HG03575 (cell line): Measurements from ENCODE around the gene ARHGAP29.

Experiments used
- ATAC-seq: cut with Tn5 transposase; IDR thresholded peaks from one replicate; pipeline ENCODE4 v1.9.1; 2021; ENCODE audit not compliant: unreplicated experiment, insufficient number of reproducible peaks, low FRiP score; ENCODE audit errors: extremely low read depth

The ARHGAP29 gene, protein sequence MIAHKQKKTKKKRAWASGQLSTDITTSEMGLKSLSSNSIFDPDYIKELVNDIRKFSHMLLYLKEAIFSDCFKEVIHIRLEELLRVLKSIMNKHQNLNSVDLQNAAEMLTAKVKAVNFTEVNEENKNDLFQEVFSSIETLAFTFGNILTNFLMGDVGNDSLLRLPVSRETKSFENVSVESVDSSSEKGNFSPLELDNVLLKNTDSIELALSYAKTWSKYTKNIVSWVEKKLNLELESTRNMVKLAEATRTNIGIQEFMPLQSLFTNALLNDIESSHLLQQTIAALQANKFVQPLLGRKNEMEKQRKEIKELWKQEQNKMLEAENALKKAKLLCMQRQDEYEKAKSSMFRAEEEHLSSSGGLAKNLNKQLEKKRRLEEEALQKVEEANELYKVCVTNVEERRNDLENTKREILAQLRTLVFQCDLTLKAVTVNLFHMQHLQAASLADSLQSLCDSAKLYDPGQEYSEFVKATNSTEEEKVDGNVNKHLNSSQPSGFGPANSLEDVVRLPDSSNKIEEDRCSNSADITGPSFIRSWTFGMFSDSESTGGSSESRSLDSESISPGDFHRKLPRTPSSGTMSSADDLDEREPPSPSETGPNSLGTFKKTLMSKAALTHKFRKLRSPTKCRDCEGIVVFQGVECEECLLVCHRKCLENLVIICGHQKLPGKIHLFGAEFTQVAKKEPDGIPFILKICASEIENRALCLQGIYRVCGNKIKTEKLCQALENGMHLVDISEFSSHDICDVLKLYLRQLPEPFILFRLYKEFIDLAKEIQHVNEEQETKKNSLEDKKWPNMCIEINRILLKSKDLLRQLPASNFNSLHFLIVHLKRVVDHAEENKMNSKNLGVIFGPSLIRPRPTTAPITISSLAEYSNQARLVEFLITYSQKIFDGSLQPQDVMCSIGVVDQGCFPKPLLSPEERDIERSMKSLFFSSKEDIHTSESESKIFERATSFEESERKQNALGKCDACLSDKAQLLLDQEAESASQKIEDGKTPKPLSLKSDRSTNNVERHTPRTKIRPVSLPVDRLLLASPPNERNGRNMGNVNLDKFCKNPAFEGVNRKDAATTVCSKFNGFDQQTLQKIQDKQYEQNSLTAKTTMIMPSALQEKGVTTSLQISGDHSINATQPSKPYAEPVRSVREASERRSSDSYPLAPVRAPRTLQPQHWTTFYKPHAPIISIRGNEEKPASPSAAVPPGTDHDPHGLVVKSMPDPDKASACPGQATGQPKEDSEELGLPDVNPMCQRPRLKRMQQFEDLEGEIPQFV

DNA sequence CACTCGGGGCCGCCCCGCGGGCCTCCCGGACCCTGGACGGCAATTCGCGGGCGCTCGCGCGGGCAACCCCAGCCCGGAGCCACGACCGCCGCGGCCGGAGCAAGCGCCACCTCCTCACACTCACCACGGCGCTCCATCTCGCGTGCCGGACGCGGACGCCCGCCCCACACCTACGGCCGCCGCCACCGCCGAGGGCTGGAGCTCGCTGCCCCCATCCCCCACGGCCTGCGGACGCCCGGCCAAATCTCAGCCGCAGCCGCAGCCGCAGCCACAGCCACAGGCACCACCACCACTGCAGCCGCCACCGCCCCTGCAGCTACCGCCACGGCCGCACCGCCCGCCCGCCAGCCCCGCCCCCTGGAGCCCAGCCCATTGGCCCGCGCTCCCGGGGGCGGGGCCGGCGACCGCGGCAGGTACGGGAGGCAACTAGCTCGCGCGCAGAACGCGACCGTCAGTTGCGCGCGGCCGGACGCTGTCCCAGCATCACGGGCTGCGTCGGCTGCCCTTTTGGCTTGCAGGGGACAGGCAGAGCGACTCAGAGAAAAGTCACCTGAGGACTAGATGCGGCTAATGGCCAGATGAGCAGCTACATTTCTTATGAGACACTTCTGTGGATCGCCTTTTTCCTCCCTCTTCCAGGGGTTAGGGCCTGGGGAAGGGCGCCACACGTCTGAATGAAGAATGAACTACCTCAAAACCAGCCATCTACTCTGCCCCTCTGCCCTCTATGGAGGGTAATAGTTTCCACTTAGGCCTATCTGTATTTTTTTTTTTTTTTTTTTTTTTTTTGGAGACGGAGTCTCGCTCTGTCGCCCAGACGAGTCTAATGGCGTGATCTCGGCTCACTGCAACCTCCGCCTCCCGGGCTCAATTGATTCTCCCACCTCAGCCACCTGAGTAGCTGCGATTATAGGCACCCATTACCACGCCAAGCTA is at the start of gene ARHGAP29:
Gene ARHGAP29, minus strand, starts transcription at position 294 of the 936 bp plus-strand sequence. CDS start 5,973 bp downstream, outside the sequence.
- ATAC-seq = no peak

DNA sequence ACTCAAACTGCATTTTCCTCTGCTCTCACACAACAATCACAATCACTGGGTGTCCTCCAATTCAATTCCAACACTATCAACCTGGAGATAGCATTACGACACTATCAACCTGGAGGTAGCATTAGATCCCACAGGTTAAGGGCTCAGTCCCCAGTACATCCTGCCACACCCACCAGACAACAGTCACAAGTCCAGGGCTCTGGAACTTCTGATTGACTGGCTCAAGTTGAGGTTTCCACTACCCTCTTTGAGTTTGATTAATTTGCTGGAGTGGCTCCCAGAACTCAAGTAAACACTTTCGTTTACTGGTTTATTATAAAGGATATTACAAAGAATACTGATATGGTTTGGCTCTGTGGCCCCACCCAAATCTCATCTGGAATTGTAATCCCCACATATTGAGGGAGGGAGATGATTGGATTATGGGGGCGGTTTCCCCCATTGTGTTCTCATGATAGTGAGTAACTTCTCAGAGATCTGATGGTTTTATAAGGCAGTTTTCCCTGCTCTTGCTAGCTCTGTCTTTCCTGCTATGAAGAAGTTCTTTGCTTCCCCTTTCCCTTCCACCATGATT is 49.6 kb upstream of the ARHGAP29 start:
- ATAC-seq = no peak

DNA sequence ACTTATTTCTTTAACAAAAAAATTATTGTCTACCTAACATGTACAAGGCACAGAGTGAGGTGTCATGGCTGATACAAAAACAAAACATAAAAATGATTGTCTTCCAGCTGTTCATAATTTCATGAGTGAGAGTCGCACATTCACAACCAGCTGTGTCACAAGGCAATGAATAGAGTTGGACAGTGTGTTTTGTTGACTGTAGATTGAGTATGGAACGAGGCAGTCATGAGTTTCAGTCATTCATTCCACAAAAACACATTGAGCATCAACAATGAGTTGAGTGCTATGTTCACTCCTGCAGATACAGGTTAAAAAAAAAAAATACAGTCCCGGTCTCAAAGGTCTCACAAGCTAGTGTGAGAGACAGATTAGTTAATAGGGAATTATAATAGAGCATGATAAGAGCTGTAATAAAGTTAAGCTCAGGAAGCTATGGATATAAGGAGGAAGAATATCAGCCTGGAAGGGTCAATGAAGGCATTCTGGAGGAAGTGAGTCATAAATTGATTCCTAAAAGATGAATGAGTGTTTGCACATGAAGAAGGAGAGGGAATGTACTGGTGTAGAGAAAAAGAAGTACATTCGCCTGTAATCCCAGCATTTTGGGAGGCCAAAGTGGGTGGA is 47.8 kb upstream of the ARHGAP29 start:
- no peak for ATAC-seq

DNA sequence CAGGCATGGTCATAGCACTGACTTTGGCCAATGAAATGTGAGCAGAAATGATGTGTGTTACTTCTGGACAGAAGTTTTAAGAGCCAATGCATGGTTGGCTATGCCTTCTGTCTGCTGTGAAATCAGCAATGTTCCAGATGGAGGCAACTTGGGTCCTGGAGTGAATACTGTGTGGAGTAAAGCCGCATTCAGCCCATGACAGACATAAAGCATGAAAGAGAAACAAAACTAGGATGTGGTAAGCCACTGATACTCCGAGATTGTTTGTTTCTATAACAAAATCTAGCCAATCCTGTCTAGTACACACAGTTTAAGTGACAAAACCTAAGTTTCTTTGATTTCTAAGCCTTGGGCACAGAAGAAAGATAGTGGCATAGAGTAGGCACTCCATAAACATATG is 47.1 kb upstream of the ARHGAP29 start:
- ATAC-seq = no peak

DNA sequence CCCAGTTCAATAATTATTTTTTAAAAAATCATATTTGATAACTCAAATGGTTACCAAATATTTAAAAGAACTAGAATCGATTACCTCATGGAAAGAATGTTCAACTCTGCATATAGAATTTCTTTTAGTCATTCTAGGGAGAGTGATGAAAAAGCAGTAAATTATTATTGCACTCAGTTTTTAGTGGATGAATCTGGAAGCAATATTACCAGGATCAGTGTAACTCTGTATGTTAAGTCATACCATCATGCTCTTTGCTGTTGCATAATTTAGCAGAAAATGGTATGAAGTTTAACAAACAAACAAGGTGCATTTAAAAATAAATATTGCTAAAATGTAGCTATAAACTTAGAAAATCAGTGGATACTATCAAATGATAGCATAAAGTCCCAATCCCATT is 46.1 kb upstream of the ARHGAP29 start:
- no peak for ATAC-seq

DNA sequence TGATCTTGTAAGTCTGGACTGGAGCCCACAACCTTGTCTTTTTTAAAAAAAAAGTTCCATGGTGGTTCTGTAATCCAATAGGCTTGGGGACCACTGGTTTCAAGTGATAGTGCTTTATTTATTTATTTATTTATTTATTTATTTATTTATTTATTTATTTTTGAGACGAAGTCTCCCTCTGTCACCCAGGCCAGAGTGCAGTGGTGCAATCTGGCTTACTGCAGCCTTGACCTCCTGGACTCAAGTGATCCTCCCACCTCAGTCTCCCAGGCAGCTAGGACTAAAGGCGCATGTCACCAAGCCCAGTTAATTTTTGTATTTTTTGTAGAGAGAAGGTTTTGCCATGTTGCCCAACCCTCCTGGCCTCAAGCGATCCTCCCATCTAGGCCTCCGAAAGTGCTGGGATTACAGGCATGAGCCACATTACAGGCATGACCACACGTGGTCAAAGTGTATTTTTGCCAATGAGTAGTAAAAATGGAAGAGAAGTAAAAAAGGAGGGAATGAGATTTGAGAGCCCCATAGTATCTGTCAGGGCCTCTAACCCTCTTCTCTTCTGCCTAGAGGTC is 44.8 kb upstream of the ARHGAP29 start:
- ATAC-seq = no peak

DNA sequence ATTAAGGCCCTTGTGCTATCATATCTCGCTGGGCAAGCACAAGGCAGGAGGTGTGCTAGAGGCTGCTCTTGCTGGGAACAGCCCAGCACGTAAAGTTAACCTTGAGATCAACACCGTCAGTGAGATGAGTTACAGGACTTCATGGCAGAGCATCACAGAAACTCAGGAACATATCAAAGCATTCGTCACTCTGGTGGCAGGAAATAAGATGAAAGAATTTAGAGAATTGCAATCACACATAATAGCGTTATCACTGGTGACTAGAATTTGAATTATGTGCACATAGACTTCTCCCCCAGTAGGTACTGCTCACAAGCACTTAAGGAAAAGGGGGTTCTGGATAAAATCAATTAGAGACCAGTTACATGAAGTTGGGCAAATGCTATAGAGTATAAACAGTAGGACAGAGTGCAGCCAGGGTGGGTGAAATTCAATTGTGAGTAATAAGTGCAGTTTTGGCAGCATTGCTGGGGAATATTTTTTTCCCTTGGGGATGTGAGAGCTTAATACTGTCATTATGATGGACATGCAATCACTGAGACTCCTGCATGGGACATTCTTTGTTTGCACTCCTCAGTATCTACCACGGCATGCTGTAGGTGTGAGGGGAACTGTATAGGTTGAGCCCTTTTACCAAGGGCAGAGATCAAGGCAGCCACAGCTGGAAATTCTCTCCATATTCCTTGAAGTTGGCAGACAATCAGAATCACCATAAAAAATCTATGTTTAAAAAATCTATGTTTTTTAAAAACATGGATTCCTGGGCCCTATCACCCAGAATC is 44.2 kb upstream of the ARHGAP29 start:
- ATAC-seq = no peak

DNA sequence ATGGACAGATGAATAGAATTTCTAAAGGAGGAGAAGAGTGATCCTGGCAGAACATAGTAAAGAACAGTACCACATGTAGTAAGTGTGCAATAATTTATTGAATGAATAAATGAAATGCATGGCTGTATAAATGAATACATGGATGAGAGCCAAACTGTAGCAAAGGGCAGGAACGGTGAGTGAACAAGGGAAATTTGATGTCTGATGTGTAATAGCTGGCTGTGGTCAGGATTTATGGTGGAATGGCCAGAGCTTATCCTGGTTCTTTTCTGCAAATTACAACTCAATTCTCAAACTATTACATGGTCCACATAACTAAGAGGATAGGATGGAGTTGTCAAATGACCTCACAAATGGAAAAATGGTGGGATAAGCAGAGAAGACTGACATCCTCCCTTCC is 43.2 kb upstream of the ARHGAP29 start:
- no peak for ATAC-seq

DNA sequence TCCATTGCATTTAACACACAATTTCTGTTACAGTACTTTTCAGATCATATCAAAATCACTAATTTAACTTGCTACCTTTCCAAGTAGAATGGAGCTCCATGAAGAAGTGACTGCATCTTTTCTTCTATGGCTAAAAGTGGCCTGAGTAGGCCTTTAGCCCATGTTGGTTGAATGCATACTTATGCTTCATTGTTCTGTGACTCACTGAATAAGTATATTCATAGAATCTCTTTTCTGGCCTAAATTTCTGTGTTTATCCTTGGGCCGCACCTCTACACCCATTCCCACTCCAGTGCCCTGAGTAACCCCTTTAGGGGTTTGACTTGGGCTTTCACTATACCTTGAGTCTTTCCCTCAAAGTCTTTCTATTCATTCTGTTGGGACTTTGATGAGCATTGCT is 42.1 kb upstream of the ARHGAP29 start:
- ATAC-seq = no peak

DNA sequence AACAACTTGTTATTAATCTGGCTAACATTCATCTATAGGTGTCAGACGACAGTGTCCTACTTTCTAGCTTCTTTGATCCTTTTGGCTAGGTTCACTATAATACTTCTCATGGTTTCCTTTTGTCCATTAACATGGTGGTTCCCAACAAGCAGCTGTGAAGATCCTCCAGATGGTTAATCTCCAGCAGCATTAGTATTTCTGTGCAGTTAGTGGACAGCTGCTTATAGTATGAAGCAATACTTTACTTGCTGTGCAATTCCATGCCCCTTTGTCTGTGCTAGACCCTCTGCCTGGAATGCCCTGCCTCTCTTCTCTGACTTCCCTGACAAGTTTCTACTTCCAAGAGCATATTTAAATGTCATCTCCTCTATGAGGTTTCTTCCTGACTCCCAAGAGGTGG is 41.7 kb upstream of the ARHGAP29 start:
- ATAC-seq = no peak

DNA sequence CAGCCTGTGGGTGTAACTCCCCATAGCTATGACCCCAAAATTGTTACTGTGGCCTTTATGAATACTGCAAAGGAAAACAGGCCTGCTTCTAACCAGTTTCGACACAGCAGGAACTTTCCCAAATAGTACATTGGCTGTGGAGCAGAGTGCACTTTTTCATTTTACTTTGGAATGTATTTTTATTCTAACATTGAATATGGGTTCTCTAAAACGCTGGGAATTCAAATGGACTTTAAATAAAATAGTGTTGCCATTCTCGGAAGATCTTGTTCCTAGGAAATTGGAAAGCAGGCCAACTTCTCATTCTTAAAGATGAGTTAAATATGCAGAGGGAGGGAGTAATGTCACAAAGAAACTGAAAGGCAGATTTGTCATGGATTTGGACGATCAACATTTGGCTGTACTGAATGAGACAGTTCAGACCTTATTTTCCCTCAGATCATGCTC is 39.6 kb upstream of the ARHGAP29 start:
- ATAC-seq = no peak

DNA sequence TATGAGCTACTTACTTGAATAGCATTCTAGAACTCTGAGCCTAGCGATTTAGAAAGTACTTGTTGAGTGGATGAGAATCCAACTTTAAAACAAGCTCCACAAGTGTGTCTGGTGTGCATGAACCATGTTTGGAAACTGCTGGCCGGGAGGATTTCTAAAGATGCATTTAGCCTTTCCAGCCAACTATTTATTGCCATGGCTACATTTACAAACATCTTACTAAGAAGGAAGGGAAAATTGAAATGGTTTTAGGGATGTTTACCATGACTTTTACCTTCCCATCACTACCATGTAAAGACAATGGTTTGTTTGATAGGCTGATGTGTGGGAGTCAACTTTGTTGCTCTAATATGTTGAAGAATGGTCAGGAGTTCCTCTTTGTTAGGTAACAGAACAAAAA is 37.7 kb upstream of the ARHGAP29 start:
- no peak for ATAC-seq

DNA sequence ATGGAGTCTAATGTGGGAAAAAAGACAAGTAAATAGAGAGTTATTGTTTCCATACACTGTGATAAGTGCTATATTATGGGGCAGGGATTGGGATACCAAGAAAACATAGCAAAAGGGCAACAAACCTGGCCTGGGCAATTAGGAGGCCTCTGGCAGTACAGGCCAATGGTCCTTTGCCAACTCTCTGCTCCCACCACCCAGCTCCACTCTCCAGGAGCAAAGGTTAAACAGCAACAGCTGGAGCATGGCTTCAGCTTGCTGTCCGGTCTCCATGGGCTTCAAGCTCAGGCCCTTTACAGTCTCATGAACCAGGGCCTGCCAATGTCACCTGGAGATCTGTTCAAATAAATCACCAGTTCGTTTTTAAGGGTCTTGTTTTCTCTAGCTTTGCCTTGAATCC is 37.2 kb upstream of the ARHGAP29 start:
- no peak for ATAC-seq

DNA sequence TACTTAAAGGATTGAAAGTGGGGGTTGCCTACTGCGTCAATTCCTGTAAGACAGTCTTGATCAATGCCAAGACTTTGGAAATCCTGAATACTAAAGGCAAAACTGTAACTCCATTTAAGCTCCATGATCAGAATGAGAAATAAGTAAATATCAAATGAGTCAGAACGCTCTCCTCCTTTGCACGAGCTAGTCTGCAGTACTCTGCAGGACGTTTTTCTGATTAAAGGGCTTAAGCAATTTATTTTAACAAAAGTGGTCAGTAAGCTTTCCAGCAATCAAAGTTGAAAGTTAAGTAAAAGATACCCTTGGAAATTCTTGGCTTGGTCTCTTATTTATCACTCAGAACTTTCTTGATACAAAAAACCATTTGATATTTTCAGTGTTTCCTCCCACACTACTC is 35.7 kb upstream of the ARHGAP29 start:
- no peak for ATAC-seq

DNA sequence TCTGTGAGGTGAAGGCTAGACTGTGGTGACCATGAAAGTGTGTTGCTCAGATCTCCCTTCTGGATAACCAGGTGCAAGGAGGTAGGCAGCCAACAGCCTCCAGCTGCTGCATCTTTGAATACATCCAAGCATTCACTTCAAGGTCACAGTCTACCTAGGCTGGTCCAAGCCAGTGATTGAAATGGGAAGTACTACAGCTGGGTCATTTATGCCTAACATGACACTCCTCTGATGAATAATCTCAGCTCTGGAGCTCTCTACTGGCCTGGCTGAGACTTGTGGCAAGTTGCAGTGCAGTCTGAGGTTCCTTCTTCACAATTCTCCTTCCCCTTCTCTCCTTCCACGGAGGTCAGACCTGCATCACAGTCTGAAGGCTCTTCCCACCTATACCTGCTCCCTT is 35.0 kb upstream of the ARHGAP29 start:
- no peak for ATAC-seq

DNA sequence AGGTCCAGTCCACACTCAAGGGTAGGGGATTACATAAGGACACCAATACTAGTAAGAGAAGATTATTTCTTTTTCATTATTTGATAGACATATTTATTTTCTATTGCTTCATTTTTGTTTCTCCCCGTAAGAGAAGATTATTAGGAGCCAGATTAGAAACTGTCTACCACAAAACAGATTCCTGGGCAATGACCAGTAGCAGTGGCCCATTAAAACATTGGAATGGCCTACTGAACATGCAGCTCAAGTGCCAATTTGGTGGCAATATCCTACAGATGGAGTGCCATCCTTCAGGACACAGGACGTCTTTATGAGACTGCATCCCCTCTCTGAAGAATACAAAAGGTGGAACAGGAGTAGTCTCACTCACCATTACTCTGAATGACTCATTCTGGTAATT is 34.0 kb upstream of the ARHGAP29 start:
- ATAC-seq = no peak

DNA sequence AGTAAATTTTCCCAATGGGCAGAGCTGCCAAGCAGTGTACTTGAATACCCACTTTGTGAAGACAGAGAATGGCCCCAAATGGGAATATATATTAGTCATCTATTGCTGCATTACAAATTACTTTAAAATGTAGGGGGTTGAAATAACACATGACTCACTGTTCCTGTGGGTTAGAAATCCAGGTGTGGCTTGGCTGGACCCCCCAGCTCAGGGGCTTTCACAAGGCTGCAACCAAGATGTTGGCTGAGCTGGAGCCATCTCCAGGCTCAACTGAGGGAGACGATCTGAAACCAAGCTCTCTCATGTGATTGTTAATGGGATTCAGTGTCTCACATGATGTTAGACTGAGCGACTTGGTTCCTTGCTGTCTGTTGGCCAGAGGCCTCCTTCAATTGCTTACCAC is 33.4 kb upstream of the ARHGAP29 start:
- no peak for ATAC-seq
